ENCODE measurements around the gene EXD2.

DNA sequence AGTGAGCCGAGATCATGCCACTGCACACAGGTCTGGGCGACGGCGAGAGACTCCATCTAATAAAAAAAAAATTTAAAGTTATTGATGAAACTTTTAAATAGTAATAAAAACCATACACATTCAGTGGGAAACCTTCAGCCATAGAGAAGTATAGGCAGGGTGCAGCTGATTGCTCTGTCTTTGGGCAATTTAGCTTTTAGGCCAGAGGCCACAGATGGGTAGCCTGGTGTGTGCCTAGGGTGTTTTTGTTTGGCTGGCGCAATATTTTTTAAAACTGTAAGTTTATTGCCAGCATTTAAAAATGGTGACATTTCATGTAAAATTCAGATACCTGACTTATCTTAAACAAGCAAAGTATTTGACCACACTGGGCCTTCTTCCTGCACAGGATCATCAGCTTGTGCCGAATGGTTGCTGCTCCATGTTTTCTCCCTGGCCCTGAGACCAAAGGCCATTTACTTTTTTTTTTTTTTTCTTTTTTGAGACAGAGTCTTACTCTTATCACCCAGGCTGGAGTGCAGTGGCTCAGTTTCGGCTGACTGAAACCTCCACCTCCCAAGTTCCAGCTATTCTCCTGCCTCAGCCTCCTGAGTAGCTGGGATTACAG, 16.2 kb downstream of the EXD2 start:
- TF ChIP-seq CTCF (IDR thresholded peaks at IDR 0.05) (no peak), EP300 (IDR thresholded peaks at IDR 0.05) (no peak), POLR2A (IDR thresholded peaks at IDR 0.05; ENCODE audit: low read depth) (no peak), POLR2AphosphoS5 (IDR thresholded peaks at IDR 0.05) (no peak)

Measured in esophagus muscularis mucosa (tissue), 4 donors.